GM21737 (cell line): ENCODE results near the gene APEH.
A peak's percentile ranks its signal among the peaks of the same experiment; 100 is the strongest.
"Not testable (repeated sequence)": the region's sequence is repeated elsewhere in the genome, so short reads cannot be mapped to it uniquely, and the experiment has no call there.

Experiments used
- ATAC-seq: cut with Tn5 transposase; IDR thresholded peaks from one replicate; pipeline ENCODE4 v1.9.1; 2021; ENCODE audit warnings: mild to moderate bottlenecking, moderate library complexity; ENCODE audit not compliant: unreplicated experiment

Gene APEH

DNA sequence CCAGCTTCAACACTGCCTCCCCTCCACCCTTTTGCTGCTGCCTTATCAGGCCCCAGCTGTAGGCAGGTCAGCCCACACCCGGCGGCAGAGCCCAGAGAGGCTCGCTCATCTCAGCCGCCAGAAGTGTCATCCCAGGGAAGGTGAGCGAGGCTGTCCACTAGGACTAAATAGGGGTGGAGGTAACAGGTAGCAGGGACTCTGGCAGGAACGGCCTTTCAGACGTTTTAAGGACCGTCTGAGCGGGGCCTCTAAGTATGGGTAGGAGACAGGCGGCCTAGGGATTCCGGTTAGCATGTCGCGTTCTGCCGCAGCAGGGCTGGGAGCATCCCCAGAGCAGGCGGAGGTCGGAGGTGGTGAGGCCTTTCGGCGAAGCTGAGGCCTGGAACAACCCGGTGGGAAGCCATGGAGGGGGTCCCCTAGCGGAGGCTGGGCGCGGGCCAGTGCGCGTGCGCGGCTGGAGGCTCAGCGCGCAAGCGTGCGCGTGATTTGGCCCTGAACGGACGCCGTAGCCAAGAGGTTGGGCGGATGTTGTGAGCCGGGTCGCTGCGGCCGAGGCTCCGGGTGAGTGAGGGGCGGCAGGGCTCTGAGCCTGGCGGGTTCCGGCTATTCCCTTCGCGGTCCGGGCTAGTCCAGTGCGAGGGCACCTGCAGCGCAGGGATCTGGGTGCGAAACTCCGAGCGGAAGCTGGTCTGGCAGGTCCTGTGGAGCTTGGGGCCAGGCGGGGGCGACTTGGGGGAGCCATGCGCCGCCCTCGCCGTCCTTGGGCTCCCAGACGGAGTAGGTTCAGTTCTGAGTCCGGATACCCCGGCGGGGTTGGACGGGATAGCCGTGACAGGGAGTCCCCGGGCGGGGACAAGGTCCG lies 15.1 kb downstream of the APEH start, which contains the start of the genes MST1 and RNF123:
TSS of gene MST1 (minus strand) at position 429 of the 862 bp plus-strand sequence. CDS start 783 bp downstream, outside the sequence.
TSS of gene RNF123 (plus strand) at position 512 of the 862 bp plus-strand sequence. CDS start 1,609 bp downstream, outside the sequence.
- ATAC-seq = peak; percentile 41

DNA sequence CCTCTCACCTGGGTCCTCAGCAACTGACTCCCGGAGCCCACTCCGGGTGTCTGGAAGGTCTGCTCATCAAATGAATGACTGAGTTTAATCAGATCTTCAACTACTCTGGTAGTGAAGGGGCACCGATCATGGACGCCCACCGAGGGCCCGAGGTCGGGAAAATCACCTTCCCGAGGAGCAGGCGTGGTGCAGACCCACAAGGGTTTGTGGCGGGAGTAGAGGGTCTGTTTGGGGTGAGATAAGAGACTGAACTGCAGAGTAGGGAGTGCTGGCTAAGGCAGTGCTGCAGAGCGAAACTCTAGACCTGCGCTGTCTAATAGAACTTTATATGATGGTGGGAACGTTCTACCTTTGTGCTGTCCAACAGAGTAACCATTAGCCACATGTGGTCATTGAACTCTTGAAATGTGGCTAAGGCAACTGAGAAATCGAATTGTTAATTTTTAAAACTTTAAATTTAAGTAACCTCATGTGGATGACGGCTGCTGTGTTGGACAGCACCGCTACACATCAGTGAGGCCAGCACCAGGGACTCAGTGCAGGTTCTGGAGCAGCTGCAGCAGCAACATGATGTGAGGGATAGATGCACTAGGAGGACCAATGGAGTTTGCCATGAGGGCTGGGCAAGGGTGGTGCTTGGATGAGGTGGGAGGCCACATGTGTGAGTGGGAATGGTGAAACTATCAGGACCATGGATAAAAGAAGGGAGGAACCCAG lies 15.9 kb downstream of the APEH start:
- not testable (repeated sequence) for ATAC-seq

DNA sequence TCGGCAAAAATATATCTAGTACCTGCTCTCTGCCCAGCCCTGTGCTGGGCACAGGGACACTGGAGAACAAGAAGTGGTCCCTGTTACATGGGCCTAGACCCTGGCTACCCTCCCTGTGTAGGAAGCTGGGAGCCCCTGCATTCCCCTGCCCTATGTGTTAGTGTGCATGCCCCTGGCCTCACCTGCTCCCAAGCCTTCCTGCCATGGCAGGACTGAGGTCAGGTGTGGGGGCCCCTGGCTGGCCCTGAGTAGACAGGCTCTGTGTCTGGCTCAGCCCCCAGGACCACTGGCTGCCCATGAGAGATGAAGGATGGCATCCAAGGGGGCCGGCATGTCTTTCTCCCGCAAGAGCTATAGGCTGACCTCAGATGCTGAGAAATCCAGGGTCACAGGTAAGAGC lies 16.7 kb downstream of the APEH start:
- ATAC-seq = not testable (repeated sequence)

DNA sequence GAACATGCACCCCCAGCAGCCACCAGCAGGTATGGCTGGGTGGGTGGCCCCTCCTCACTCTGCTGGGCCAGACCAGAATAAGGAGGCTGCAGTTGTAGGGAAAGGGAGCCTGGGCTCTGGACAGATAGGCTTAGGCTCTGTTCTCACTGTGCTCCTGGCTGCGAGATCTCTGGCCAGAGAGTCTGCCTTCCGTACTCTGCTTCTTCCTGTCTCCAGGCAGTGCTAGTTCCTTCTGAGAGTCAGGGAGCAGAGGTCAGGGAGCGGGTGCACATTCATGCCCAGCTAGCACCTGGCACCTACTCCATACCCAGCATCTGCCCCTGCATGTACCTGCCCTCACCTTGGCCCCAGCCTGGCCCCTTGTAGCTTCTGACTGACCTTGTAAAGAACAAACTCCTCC lies 17.3 kb downstream of the APEH start:
- not testable (repeated sequence) for ATAC-seq

DNA sequence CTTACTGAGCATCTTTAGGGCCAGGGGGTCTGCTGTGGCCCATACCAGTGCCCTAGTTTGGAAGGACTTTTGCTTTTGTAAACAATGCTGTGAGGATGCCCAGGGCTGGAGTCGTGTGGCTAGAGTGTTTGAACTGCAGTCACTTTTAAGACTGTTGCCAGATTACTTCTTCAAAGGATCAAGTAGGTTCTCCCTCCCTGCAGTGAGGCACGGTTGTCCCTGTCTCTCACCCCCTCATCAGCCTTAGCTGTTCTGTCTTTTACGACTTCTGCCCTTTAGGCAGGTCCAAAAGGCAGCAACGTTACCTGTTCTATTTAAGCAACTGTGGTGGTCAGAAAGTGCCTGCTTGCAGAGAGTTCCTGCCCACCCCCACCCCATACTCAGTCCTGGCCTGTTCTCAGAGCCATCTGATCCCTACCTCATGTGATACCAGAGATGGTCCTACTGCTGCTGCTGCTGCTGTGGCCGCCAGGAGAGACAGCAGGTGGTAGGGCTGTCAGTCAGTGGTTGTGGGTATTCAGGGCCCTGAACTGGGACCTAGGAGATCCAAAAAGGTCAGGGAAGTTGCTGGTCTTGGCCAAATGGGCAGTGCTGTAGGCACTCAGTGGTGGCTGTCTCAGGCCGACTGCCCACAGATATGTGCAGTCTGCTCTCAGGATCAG lies 20.4 kb downstream of the APEH start:
- not testable (repeated sequence) for ATAC-seq

DNA sequence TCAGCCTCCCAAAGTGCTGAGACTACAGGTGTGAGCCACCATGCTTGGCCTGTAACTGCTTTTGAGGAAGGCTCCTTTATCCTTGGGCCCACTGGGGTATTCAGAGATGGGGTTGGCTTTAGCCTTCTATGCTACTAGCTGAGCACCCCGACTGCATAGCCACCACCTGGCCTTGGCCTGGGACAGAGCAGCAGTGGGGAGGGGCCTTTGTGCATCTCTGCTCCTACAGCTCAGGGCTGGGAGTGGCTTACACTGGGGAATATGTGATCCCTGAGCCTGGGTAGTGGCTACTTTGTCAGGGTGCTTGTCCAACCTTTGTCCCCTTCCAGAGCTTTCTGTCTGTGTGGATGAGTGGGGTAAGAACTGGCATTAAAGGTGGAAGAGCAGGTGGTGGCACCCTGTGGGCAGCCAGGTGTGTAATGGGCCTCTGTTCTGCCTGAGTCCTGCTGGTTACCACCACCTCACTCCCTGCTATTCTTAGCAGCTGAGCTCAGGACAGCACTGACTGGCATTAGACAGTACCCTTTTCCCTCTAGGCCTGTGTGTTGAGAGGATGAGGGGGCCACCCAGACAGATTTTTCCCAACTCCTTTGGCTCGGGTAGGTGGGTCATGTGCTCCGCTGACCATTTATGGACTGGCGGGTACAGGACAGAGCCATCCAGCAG lies 21.3 kb downstream of the APEH start:
- ATAC-seq = not testable (repeated sequence)

DNA sequence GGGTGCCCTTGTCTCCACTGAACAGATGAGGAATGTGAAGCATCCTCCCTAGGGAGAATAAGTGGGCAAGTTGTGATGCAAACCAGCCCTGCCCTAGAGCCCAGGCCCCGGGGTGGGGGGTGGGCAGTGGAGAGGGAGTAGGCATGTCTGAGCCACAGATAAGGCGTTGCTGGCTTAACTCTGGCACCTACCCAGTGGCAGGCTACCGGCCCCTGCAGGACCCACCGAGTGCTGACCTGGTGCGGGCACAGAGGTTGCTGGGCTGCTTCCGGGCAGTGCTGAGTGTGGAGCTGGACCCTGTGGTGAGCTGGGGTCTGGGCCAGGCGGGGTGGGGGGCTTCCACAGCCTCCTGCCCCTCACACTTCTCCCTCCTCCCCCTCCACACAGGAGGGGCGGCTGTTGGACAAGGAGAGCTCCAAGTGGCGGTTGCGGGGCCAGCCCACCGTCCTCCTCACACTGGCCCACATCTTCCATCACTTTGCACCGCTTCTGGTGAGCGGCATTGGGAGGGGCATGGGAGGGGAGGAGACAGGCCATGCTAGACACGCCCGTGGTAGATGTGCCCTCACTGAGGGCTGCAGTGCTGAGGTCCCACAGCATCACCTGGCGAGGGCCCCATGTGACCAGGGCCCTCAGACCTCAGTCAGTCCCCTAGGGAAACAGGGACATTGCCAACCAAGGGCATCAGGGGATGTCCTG lies 25.3 kb downstream of the APEH start:
- ATAC-seq = no peak

DNA sequence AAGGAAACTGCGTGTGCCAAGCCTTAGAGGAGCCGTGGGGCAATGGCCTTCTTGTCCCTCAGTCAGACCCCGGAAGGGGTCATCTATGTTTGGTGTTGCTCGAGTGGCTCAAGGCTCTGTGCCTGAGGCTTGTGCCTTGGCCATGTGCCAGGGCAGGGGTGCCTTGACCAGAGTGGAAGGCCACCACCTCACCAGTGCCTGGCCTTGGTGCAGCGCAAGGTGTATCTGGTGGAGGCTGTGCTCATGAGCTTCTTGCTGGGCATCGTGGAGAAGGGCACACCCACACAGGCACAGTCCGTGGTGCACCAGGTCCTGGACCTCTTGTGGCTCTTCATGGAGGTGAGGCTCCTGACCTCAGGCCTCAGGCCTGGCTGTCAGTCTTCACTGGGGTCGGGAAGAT lies 25.9 kb downstream of the APEH start:
- ATAC-seq = no peak

DNA sequence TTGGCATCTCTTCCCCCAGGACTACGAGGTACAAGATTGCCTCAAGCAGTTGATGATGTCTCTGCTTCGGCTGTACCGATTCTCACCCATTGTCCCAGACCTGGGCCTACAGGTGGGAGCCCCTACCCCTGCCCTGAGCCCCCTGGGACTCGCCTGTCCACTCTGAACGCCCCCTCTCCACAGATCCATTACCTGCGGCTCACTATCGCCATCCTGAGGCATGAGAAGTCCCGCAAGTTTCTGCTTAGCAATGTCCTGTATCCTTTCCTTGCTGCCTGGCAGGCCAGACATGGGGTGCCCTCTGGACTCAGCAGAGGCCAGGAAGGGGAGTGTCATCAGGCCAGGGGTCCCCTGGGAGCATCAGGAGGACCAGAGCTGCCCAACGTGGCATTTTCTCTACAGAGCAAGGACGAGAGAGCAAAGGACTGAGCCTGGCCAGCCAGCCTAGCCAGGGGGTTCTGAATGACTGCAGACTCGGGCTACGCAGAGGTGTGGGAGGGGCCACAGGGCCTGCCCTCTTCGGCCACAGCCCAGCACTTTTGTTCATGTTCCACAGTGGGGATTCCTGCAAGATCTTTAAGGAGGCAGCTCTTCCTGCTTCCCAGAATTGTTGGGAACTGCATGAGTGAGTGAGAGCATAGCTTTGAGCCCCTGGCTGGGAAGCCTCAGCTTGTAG lies 26.4 kb downstream of the APEH start:
- no peak for ATAC-seq

DNA sequence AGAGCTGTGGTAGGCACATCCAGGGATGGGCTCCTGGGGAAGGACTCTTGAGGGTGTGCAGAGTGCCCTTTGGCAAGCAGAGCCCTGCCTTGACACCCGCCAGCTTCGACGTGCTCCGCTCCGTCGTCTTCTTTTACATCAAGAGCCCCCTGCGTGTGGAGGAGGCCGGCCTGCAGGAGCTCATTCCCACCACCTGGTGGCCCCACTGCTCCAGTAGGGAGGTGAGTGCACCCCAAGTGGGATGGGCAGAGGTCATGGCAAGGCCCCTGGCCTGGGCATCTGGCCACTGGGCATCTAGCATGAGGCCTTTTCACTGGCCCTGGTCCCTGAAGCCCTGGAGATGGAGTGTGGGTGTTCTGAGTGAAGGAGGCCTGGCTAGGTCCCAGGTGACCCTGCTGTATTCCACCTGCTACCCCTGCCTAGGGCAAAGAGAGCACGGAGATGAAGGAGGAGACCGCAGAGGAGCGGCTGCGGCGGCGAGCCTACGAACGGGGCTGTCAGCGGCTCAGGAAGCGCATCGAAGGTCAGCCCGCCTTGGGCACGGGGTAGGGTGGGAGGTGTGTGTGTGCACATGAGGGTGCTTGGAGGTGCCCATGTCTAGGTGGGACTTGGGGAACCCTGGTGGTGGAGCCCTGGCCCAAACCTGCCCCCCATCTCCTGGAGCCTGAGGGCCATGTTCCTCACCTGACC lies 27.4 kb downstream of the APEH start:
- no peak for ATAC-seq

DNA sequence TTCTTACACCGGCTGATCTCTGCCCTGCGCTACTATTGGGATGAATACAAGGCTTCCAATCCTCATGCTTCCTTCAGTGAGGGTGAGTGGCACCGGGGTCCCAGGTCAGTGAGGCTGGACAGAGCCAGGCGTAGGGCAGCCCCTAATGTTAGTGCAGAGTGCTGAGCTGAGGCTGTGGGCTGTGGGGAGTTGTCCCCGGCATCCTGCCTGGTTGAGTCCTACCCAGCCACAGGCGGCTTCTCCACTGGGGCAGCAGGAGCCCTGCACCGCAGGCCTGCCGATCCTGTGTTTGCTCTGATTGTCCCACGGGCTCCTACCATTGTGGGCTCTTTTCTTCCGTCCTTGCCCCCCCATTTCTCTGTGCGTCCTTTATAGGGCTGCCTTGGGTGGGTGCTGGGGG lies 28.5 kb downstream of the APEH start:
- no peak for ATAC-seq

DNA sequence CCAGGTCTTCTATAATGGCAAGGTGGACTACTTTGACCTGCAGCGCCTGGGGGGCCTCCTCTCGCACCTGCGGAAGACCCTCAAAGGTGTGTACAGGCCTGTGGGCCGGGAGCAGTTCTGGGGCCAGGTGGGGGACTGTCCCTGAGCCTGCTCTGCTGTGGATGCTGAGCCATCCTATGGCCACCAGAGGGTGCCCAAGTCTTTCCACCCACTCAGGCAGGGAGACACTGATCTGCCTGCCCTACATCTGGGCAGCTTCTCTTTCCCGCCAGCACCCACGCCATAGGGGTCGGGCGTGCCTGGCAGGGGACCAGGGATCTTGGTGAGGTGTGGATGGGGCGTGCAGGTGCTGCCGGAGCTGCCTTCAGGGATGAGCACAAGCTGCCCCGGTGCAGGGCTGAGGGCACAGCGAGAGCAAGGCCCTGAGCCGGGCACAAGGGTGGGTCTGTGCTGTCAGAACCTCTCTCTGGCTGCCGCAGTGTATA lies 29.3 kb downstream of the APEH start:
- ATAC-seq = no peak

DNA sequence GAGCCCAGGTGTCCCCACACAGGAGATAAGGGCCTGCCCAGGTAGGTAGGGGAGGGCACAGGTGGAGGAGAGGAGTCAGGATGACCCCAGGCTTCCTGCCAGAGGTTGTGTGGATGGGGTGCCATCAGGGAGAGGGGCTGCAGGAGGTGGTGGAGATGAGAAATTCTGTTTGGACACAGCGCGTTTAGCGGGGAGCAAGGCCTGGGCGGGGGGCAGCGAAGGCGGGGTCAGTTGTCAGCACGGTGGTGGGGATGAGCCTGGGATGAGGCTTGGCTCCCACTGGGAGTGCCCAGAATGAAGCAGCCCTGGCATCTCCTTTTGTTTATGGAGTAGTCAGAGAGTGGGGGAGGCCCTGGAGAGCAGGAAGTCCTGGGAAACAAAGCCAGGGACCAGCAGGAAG lies 29.8 kb downstream of the APEH start:
- no peak for ATAC-seq

DNA sequence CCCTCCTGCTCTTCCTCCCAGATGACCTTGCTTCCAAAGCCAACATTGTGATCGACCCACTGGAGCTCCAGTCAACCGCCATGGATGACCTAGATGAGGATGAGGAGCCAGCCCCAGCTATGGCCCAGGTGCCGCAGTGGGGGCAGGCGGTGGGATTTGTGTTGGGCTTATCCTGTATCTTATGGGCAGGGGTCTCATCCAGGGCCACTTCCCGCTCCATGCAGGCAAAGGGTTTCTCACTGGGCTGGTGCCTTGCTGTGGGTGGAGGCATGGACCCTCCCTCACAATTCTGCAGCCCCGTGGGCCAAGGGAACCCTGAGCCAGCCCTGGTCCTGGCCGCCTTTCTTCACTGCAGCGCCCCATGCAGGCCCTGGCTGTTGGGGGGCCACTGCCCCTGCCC lies 30.5 kb downstream of the APEH start:
- no peak for ATAC-seq

DNA sequence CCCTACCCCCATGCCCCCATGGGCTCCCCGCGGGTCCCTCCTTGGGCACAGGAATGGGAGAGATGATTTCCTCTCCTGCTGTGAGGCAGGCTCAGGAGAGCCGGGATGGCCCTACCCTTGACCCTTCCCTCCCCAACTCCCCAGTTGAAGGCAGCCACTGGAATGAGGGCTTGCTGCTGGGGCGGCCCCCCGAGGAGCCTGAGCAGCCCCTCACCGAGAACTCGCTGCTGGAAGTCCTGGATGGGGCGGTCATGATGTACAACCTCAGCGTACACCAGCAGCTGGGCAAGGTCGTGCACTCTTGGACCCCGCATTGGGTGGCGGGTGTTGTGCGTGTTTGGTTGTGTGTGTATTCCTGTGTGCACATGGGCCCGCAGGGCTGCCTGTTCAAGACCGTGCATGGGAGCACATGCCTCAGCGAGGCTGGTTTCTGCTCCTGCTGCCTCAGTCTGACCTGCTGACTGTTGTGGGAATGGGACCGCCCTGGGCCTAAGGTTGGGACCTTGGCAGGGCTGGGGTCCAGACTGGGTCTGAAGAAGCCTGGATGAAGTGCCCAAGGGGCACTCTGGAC lies 31.3 kb downstream of the APEH start:
- no peak for ATAC-seq

DNA sequence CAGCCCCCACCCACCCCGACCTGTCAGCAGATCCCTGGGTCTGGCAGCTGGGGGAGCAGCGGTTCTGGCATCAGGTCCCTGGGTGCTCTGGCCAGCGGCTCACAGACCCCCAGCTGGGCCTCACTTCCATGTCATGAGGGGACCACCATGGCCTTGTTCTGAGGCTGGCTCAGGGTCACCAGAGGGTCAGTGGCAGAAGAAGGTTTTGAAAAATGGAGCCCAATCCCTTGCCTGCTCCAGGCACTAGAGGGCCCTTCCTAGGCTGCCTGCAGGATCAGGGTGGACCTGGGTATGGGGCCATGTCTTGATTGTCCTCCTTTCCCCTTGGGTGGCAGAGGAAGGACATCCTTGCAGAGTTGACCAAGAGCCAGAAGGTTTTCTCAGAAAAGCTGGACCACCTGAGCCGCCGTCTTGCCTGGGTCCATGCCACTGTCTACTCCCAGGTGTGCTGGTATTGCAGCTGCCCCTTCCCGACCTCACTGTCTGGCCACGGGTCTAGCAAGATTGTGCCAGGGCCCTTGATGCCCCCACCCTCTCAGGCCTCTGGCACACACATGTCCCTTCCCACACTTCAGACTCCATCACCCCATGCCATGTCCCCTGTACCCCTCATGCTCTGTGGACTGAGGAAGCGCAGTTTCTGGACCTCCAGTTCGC lies 32.4 kb downstream of the APEH start:
- ATAC-seq = no peak

DNA sequence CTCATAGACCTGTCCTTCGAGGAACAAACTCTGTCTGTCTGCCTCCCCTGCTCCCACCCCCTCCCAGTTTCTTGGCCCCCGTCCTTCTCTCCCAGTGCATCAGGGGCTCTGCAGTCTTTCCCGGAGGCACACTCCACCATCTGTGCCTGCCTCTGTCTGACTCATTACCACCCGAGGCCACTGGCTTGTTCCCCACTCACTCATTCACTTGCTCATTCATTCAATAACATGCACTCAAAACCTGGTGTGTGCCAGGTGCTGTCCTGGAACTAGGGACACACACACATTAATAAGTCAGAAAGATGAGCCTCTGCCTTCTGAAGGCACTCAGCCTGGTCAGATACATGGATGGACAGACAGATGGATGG lies 32.9 kb downstream of the APEH start:
- ATAC-seq = no peak

DNA sequence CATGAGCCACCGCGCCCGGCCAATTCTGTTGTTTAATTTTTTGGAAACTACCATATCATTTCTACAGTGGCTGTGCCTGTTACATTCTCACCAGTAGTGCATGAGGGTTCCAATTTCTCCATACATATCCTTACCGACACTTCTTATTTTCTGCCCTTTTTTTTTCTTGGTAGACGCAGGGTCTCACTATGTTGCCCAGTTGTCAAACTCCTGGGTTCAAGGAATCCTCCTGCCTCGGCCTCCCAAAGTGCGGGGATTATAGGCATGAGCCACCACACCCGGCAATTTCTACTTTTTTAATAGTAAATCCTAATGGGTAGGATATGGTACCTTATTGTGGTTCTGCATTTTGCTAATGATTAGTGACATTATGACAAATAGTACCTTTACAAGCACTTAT lies 35.7 kb downstream of the APEH start:
- ATAC-seq = no peak
